Cerebellar nuclear complex (tissue), 1 donor: Measurements from ENCODE around the gene ZNF80.

Source experiments
- DNase-seq, 2 experiments: peaks; one replicate each; lab custom pipeline; 2025; lab: John Stamatoyannopoulos, UW

ZNF80 gene

DNA sequence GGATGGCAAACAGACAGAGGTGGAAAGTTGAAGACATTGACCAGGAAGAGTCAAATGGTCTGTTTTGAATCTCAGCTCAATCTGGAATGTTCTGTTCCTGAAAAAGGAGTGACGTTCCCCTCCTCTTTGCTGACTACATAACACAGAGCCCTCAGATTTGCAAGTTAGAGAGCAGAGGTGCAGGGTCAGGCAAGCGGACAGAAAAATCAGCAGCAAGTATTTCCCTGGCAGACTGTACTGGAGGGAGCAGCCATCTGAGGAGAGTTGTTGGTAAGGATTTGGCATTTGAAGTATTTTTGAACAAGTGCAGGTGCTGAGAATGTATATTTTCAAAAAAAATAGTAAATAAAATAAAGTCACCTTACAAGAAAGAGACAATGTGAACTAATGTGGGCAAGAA, 17.6 kb downstream of the ZNF80 start:
- DNase-seq: no peak

GRCh38 chr3:114218578-114219185, 18.7 kb downstream of the ZNF80 start:
- no peak for DNase-seq

GRCh38 chr3:114218006-114218405, 19.4 kb downstream of the ZNF80 start:
- DNase-seq: no peak

DNA sequence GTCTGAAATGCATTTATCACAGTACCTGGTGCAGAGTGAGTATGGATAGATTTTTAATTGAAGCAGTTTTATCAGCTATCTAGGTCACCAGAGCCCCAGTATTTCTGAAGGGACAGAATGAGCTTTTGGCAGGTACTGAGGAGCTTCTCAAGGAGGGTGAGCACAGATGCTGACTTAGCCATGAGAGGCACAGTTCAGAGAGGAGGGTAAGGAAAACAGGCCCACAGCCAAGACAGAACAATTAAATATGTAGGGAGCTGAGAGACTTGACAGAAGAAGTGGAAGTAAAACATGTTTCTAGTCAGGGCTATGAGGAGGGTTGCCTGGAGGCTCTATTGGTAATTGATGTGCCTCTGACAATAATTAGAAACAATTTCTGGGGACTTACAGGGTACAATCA, 20.1 kb downstream of the ZNF80 start:
- DNase-seq: no peak

GRCh38 chr3:114216186-114216970, 21.0 kb downstream of the ZNF80 start:
- no peak for DNase-seq

DNA sequence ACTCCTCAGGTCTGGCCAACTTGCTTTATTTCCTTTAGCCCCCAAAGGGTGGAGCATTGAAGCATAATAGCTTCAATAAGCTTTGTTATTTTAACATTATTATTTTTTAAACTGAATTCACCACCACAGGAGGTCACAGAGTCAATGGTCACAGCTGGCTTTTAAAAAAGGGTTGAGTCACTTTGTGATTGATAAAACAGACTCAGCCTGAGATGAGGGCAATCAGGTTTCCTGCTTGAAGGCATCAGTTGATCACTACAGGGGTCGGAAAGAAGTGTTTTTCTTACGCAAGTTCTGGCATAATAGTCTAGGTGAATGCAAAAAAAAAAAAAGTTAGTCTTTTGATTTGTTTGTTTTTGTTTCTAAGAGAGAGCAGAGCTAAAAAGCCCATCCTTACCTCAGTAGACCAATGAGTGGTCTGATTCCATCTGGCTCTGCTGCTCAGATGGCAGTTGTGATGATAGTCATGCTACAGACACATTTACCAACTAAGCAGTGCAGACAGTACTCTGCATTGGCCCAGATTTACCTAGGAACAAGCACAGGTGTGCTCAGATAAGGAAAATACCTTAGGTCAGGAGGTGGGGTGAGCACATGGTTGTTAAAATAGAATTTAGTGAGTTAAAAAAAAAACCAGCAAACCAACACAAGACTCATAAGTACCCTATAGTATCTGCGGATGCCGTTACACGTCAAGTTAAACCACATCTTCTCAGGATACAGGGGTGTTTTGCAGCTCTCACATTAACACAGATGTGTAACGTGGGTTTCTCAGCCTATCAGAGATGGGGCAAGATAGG, 22.6 kb downstream of the ZNF80 start:
- no peak for DNase-seq

DNA sequence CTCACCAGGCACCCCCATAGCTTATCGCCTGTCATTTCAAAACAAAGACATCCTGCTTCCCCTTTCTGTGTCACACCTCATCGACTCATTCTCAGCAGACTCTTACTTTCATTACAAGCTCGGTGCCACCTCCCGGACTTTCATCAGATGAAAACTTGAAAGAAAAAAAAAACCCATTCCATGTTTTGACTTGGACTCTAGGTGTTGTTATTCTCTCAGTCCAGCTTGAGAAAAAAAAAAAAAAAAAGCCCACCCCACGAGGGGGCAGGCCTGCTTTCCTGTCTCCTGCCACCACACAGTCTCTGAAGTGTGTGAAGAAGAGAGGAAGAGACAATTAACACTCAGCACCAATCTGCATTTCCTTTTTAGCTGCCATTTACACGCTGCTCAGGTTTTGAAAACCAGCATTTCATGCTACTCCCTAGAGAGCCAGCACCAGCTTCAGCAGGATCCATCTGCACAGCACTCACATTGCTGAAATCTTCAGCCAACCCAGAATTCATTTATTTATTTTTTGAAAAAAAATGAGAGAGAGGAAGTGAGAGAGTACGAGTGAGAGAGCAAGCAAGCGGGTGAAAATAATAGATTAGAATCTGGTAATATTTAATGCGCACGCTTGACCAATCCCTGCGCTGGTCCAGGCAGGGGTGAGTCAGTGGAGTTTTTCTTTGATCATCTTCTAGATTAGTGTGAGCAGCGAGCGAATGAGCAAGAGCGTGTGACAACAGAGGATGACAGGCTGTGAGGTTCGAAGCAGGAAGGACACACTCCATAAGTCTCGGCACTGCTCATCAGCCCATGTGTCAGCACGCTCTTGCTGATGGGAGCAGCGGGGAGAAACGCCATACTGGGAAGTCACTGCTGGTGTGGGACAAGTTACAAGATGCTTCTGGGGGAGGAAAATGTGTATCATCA, 23.5 kb downstream of the ZNF80 start:
- no peak for DNase-seq

DNA sequence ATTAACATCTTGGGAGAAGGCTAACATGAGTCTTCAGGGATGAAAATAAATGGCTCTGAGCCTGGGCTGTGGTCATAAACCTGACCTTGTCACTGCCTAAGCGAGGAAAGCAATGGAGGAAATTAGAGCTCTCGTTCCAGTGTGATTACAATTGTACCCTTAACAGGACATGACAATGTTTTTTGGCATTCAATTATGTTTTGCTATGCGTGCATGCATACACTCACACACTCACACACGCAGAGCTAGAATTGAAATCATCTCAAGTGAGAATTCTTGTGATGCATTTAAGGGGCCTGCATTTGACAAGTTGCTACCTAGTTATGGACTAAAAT, 24.1 kb downstream of the ZNF80 start:
- DNase-seq: no peak

DNA sequence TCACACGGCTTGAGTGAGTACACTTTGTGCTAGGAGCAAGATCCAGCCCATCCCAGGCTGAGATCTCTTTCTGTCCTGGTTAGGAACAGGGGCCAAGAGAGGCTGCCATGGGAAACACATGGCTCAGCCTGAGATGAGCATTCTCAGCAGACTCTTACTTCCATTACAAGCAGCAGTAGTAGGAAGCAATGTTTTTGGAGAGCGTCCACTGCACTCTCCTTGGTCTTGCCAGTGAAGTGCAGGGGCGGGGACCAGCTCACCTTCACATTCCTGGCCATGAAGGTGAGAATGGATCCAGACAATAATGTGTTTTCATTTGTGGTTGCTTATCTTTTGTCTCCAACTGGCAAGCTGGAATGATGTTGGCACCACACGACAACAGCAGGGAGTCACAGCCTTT, 24.7 kb downstream of the ZNF80 start:
- no peak for DNase-seq

- DNase-seq: no peak
These were observed 29.6 kb downstream of the ZNF80 start for GRCh38 chr3:114207768-114208167.

DNA sequence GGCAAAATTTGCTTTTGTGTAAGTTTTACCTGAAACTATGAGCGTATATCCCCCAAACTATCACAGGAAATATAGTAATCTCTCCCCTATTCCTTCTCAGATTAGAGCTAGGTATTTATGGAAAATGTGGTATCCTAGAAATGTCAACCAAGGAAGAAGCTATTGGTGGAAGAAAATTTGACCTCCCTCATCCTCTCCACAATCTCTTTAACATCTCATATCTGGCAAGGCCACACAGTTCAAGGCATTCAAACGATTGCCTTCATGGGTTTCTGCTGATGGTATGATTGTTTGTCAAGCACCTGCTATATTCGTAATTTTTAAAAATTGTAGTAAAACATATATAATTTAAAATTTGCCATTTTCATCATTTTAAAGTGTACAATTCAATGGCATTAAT, 31.0 kb downstream of the ZNF80 start:
- no peak for DNase-seq

DNA sequence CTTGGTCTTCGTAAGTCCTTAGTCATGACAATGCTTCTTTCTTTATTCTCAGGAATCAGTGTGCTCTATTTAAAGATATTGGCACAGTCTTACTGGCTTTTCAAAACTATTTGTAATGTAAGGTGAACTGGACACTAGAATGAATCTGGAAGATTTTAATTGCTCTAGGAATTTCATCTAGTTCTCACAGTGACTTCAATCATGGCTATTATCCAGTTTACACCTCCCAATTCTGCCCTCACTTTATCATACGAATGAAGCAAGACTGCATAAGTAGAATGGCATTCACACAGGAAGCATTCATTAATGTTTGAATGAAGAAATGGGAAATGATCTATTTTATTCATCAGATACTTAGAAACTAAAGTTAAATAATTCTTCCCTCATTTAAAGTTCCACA, 31.8 kb downstream of the ZNF80 start:
- DNase-seq: no peak

- DNase-seq: no peak
These were observed 42.6 kb downstream of the ZNF80 start for GRCh38 chr3:114194750-114195149.

GRCh38 chr3:114192136-114192535, 45.2 kb downstream of the ZNF80 start:
- DNase-seq: no peak

DNA sequence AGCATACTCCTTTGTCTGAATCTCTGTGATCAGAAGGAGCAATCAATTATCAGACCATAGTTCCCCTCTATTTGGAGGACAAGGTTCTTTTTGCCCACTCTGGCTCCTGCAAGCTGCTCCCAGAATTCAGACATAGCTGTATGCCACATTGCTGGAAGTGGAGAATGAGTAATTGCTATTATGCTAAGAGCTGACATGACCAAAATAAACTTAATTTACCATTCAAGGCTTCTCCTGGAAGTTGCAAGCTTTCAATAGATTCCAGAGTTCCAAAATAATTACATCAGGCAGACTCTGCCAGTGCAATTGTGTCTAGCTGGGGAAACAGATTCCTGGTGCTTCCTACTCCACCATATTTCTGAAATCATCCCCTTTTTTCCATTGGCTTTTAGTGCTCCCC, 50.9 kb downstream of the ZNF80 start:
- DNase-seq: no peak
